Measurements from ENCODE around the gene KCTD13. TPM values are rescaled to one million over a fixed set of nuclear protein-coding genes. Genes with fewer than 3 reads are reported as not detected.
A peak's percentile ranks its signal among the peaks of the same experiment; 100 is the strongest.
"Not testable (repeated sequence)": the region's sequence is repeated elsewhere in the genome, so short reads cannot be mapped to it uniquely, and the experiment has no call there.

KCTD13 gene
- polyA plus RNA-seq, 4 donors, result 10.6 to 30.3 (median 14.7) TPM

DNA sequence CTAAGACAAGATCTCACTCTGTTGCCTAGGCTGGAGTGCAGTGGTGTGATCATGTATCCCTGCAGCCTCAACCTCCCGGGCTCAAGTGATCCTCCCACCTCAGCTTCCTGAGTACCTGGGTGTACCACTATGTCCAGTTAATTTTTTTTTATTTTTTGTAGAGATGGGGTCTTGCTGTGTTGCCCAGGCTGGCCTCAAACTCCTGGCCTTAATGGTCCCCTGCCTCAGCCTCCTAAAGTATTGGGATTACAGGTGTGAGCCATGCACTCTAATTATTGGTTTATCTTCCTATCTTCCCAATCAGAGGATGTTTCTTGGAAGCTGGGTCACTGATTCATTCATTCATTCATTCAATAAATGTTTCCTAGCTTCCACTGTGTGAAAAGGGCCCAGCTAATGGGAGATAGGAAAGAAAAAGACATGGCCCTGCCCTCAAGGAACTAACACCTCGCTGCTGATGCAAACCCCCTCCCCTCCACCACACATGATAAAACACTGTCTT lies 17.3 kb downstream of the KCTD13 start:
- no peak for DNase-seq (ENCODE audit: low read depth in 4 of 4, low spot score in 3 of 4)

DNA sequence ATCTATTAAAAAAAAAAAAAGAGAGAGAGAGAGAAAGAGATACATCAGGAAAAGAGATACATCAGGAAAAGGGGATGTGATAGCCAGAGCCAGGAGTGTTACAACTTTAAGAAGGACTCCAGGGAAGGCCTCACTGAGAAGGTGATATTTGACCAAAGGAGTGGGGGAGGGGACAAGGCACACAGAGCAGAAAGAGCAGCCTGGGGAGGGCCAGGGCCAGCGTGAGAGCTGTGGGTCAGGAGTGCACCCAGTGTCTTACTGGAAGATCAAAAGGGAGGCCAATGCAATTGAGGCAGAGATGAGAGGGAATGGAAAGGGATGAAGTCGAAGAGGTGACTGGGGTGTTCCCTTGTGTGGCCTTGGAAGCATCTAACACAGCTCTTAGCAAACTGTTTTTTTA lies 18.1 kb downstream of the KCTD13 start:
- no peak for DNase-seq (ENCODE audit: low read depth in 4 of 4, low spot score in 3 of 4)

DNA sequence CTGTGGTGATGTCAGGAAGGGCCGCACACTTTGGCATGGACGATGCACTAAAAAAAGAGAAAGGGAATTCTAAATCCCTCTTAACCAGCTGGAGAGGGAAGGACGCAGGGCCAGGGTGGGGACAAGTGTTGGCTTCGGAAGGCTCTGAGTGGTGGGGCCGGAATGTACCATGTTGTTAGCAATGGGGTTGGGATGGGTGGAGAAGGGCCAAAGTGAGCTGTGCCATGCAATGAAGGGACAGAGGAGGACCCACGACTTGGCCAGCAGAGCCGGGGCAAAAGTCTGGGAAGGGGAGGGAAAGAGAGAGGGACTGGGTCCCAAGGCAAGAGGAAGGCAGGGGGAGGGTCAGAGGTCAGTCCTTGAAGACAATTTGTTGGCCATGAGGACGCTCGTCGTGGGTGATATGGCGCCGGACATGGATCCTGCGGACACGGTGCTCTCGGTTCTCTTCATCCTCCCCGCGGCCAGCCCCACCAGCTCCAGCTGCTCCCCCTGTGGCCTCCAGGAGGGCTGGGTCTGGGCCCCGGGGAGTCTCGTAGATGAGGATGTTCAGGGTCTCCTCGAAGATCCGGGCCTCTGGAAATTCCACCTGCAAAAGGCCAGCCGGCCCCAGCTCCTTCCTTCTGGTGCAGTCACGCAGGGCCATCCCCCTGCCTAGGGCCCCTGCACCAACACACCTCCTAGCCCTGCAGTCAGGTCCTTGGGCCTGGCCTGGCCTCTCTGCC lies 19.3 kb downstream of the KCTD13 start:
- DNase-seq (ENCODE audit: low read depth in 4 of 4, low spot score in 3 of 4), result no peak

DNA sequence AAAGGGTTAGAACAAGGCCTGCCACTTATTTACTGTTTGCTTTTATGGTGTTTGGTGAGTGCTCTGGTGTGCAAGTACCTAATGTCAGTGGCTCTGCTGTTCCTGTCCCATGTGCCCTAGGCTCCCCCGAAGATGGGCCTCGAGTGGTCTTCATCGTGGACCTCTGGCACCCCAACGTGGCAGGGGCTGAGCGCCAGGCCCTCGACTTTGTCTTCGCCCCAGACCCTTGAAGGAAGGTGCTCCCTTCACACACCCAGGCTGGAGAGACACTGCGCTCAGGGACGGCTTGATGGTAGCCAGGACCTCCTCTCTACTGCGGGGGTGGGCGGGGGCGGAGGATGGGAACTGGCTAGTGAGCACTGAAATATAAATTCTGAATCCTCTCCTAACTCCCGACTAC lies 20.4 kb downstream of the KCTD13 start:
- no peak for DNase-seq (ENCODE audit: low read depth in 4 of 4, low spot score in 3 of 4)

DNA sequence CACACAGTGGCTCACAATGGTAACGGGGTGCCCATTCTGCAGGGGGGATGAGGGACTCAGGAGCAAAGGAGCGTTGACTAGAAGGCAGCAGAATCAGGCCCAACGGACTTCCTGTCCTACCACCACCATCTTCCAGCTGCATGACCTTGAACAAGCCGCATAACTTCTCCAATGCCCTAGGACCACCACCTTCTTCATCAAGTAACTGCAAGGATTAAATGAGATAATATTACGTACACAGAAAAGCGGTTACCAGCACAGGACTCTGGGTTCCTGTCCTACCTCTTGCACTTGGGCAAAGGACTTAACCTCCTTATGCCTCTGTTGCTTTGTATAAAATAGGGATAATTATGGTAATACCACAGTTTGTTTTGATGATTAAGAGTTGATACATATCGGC lies 21.1 kb downstream of the KCTD13 start:
- DNase-seq (ENCODE audit: low read depth in 4 of 4, low spot score in 3 of 4), result no peak

DNA sequence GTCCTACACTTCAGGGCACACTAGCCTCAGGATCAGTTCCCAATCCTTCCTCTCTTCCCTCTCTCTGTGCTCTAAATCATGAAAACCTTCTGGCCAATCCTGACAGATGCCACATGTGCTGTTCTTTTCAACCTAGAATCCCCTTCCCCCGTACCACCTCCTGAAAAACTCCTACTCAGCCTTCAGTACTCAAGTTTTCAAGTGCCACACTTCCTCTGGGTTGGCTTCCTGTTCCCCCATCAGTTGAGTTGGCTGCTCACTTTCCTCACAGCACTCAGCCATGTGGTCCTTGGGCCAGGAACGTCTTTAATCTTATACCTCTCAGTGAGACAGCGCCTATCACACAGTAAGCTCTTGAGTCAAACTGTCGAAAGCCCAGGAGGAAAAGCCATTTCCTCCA lies 22.4 kb downstream of the KCTD13 start:
- DNase-seq (ENCODE audit: low read depth in 4 of 4, low spot score in 3 of 4), result no peak

DNA sequence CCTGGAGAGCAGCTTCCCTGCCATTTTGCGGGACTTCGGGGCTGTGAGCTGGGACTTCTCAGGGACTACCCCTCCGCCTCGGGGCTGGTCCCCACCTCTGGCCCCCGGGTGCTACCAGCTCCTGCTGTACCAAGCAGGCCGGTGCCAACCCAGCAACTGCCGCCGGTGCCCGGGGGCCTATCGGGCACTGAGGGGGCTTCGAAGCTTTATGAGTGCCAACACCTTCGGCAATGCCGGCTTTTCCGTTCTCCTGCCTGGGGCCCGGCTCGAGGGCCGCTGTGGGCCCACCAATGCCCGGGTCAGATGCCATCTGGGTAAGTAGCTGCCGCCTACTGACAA lies 24.4 kb downstream of the KCTD13 start:
- DNase-seq (ENCODE audit: low read depth in 4 of 4, low spot score in 3 of 4), result no peak

DNA sequence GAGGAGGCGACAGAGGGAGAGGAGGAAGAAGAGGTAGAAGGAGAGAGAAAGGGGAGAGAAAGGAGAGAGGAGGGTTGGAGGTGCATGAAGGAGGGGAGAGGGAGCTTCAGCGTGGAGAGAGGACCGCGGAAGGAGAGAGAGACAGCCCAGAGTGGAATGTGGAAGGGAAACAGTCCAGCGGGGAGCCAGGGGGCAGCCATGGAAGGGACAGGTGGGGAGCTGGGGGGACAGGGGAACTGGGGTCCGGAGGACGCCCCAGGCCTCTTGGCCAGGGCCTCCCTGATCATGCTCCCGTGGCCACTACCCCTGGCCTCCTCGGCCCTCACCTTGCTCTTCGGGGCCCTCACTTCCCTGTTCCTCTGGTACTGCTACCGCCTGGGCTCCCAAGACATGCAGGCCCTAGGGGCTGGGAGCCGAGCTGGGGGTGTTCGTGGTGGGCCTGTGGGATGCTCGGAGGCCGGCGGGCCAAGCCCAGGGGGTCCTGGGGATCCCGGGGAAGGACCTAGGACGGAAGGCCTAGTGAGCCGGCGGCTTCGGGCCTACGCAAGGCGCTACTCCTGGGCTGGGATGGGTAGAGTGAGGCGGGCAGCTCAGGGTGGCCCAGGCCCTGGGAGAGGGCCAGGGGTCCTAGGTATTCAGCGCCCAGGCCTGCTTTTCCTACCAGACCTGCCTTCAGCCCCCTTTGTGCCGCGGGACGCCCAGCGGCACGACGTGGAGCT lies 25.0 kb downstream of the KCTD13 start:
- no peak for DNase-seq (ENCODE audit: low read depth in 4 of 4, low spot score in 3 of 4)

DNA sequence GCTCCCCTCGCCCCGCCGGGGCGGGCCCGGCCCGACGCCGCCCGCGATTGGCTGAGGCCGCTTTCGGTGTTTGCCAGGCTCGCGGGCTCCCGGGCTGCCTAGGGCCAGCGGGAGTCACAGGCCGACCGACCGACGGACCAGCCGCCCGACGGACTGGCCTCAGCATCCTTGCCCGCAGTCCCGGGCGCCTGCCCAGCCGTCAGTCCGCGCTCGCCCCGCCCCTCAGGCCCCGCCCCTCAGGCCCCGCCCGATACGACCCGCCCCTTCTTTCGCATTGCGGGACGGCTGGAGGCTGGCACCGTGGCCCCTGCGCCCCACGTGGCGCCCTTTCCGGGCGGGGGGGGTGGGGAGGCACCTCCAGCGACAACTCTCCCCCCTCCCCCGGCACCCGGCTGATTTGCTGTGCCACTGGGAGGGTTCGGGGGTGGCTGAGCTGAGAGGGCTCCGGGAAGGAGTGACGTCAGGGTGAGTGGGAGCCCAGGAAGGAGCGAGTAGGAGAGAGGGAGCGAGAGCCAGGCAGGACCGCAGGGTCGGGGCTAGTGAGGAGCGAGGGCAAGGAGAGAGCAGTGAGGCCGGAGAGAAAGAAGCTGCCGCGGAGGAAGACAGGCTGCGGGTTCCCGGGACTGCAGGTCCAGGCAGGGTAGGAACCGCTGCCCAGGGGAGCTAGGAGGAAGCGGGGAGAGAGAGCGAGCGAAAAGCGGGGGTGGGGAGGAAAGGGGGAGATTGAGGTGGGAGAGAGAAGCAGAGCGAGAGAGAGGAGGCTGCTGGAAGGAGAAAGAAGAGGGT lies 25.7 kb downstream of the KCTD13 start, which contains the start of gene ASPHD1:
TSS of gene ASPHD1 (plus strand) at position 387 of the 786 bp plus-strand sequence. CDS start 484 bp downstream, outside the sequence.
- peak in 2 of 4 donors; percentile 36 to 58 for DNase-seq (ENCODE audit: low read depth in 4 of 4, low spot score in 3 of 4)

DNA sequence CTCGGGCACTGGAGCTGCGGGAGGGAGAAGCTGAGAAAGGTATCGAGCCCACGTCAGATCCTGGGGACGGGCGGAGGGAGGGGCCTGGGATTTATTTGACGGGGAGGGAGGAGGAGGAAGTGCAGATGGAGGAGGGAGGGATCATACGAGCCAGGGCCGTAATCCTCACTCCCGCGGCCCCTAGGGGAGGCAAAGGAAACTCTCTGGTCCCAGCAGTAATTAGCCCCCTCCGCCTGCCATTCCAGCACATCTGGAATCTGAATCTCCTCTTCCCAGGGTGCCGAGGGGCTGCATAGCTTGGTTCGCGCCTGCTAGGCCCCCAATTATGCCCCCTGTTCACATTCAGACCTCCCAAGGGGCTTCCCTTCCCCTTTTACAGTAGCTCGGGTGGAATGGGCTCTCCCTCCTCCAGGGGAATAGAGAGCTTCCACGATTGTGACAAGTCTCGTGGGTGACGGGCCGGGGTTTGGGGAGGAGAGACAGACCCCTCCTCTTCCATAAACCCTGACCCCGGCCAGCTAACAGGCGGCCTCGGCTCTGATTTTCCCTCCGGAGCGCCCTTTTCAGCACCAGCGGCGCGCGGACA lies 26.4 kb downstream of the KCTD13 start, which contains the start of gene SEZ6L2:
TSS of gene SEZ6L2 (minus strand) at position 35 of the 586 bp plus-strand sequence. CDS start 531 bp downstream, outside the sequence.
- peak in 3 of 4 donors; percentile 48 to 60 (median 50) for DNase-seq (ENCODE audit: low read depth in 4 of 4, low spot score in 3 of 4)

DNA sequence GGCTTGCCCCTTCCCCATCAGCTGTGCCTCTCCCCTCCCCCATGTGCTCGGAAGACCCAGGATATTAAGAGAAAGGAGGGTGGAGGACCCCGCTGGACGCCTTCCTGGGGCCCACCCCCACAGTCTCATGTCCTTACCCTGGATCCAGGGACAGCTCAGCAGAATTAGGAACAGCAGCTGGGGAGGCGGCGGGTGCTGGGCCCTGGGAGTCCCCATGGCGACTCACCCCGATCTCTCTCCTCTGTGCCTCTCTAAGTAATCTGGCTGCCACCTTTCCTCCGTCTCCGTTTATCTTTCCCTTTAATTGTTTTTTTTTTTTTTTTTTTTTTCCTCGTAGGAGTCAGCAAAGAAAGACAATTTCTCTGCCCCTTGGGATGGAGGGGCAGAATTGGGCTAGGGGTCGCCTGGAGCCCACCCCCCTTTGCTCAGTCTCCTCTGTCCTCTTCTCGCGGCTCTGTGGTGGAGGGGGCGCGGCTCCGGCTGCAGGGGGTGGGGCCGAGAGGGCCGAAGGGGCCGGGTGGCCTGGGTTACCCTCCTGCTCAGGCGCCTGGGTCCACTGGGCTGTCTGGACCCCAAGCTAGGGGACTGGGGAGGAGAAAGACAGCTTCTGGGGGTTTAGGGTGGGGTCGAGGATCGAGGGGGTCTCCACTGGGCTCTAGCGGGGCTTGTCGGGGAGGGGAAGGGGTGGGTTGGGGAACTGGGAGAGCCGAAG lies 27.1 kb downstream of the KCTD13 start:
- DNase-seq (ENCODE audit: low read depth in 4 of 4, low spot score in 3 of 4), result no peak

DNA sequence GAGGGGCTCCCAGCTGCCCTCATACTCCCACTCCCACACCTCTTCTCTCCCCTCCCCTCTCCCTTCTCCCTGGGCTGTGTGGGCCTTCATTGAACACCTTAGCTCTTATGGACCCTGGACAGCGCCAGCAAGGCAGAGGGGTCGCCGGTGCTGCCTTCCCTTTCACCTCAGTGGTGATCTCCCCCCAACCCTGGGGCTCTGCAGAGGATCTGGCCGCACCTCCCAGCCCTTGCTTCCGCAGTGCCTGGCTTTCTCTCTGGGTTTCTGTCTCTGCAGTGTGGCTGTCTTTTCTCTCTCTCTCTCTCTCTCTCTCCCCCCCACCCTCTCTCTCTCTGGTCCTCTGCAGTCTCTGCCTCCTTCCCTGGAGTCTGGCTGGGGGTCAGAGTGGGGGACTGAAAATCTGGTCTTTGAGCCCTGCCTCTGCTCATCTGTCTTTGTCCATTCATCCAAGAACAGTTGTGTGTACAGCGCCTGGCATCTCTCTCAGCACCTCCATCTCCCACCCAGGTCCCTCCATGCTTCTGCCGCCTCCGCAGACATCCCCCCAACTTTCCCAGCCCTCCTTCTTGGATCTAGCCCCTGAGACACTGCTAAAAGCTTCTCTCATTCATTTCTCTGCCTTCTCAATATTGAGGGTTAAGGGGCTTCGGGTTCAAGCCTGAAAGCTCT lies 27.8 kb downstream of the KCTD13 start:
- DNase-seq (ENCODE audit: low read depth in 4 of 4, low spot score in 3 of 4), result no peak

DNA sequence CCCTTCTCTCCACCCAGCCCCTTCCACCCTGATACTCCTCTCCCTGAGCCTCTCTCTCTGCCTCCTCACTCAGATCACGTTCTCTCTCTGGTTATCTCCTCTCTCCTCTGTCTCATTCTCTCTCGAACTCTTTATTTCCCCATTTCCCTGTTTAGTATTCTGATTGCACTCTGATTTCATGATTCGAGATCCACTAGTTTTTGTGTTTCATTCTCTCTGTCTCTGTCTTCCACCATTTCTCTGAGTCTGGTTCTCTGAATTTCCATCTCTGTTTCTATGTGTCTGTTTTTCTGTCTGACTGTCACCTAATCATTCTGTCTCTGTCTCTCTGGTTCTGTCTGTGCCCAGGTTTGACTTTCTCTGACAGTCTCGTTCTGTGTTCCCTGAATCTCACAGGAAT lies 28.7 kb downstream of the KCTD13 start:
- DNase-seq (ENCODE audit: low read depth in 4 of 4, low spot score in 3 of 4), result no peak

DNA sequence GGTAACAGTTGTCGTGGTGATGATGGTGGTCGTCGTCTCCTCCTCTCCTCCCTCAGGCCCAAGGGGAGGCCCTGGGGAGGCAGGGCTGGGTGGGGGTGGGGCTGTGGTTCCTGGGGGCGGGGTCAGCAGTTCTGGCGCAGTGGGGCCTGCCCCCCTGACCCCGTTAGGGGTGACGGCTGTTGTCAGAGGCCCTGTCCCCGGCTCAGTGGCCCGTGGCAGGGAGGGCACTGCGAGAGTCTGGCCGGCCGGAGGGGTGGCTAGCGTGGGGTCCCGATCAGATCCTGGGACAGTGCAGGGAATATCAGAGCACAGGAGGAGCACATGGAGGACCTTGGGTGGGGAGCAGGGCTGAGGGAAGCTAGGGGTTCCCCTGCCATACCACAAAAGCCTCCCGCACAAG lies 29.2 kb downstream of the KCTD13 start:
- DNase-seq (ENCODE audit: low read depth in 4 of 4, low spot score in 3 of 4), result no peak

DNA sequence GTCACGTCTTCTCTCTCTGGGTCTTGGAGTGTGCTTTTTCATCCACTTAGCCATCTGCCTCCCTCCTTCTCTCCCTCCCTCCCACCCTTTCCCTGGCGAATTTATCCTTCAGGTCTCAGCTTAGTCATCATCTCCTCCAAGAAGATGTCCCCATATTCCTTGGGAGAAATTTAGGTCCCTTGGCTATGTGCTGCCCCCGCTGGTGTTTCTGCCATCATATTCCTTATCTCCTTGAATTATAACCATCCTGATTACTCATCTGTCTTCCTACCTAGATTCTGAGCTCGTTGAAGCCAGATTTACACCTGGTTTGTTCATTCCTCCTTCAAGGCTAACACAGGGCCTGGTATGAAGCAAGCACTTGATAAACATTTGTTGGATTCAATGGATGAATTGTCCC lies 31.7 kb downstream of the KCTD13 start:
- DNase-seq (ENCODE audit: low read depth in 4 of 4, low spot score in 3 of 4), result no peak

DNA sequence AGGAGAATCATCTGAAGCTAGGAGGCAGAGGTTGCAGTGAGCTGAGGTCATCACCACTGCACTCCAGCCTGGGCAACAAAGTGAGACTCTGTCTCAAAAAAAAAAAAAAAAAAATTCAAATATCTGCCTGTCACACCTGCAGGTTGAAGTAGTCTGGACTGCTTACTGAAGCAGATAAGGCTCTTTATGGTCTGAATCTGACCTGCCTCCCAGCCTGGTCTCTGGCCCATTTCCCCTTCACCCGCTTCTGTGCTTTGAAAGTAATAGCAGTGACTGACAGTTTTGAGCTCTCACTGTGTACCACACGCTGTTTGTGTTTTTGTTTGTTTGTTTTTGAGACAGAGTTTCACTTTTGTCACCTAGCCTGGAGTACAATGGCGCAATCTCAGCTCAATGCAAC lies 32.5 kb downstream of the KCTD13 start:
- no peak for DNase-seq (ENCODE audit: low read depth in 4 of 4, low spot score in 3 of 4)

DNA sequence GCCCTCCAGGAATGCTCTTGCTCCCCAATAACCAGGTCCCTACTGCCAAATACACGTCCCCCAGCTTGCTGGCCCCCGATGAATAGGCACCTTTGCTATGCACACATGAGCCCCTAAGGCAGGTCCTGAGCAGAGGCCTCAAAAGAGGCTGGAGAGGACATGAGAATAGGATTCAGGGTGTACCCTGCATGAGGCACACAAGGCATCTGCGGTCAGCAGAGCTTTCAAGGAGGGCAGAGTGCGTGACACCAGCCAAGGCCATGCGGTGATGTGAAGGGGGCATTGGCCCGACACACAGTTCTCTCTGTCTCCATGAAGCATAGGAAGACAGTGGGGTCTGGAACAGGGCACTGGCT lies 33.6 kb downstream of the KCTD13 start:
- DNase-seq (ENCODE audit: low read depth in 4 of 4, low spot score in 3 of 4), result no peak

DNA sequence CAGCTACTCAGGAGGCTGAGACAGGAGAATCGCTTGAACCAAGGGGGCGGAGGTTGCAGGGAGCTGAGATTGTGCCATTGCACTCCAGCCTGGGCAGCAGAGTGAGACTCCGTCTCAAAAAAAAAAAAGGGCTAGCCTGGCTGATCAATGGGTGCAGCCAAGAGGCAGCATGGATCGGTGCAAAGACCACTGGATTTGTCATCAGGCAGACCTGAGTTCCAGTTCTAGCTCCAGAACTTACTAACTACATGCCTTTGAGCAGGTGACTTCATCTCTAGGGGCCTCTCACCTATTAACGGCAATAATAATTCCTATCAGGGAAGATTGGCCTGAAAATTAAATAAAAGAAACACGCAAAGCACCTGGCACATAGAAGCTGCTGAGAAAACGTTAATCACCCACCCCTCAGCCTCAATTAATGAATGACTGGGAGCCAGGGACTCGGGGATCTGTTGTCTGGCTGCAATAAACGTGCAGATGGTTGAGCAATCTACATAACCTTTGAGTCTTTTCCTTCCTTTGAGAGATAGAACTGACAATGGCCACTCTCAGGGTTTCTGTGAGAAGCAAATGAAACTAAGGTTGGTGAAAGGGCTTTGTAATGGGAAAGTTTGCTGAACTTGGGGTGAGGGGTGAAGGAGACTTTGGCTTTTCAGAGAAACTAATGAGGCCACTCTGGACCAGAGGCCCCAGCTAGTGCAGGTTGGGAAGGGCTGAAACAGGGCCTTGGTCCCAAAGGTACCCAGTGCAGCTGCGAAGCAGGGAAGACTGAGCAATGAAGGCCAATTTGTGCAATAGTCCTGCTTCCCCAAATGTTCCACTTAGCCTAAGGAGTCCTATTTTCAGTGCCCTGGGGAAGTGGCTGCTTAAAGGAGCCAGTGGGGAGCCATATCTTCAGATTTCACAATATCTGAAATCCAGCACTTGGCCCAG lies 34.2 kb downstream of the KCTD13 start:
- DNase-seq (ENCODE audit: low read depth in 4 of 4, low spot score in 3 of 4), result no peak

DNA sequence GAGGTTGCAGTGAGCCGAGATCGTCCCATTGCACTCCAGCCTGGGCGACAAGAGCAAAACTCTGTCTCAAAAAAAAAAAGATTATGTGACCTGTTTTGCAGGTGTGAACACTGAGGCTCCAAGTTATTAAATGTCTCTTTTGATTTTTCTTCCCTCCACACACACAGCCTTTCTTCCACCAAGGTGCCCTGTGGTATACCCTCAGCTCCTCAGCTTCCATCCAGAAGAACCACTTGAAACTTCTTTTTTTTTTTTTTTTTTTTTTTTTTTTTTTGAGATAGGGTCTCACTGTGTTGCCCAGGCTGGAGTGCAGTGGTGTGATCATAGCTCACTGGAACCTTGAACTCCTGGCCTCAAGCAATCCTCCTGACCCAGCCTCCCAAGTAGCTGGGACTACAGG lies 36.7 kb downstream of the KCTD13 start:
- DNase-seq (ENCODE audit: low read depth in 4 of 4, low spot score in 3 of 4), result not testable (repeated sequence)

All from left renal pelvis (tissue), 4 donors.